ENCODE results near the gene DNMT1.

GRCh38 chr19:10243606-10244005 lies 48.9 kb upstream of the DNMT1 start:
- TF ChIP-seq CTCF (optimal IDR thresholded peaks at IDR 0.05 in 1 of 3, IDR thresholded peaks at IDR 0.05 in 1 of 3, conservative IDR thresholded peaks at IDR 0.05 in 1 of 3; ENCODE audit: extremely low read depth in 1 of 3, insufficient read depth in 2 of 3, low read length in 3 of 3) (no peak), EZH2 (IDR thresholded peaks at IDR 0.05; ENCODE audit: low read length) (no peak)
